K562 (cell line): ENCODE data around the gene PODXL2.

Experiments
- CREB1 ChIP-seq, 2 experiments: sonication (generic) in 1 of 2; formaldehyde crosslinking in 1 of 2; IDR thresholded peaks; 2 replicates each; pipeline versions ENCODE4 v1.6.1 to v1.8.0; 2012 to 2022; ENCODE audit warnings: inconsistent platforms in 1 of 2, mild to moderate bottlenecking in 1 of 2, missing genetic modification reagents in 1 of 2, moderate library complexity in 1 of 2
- CREBBP ChIP-seq: IDR thresholded peaks from one replicate; pipeline ENCODE4 v1.6.1; 2012; ENCODE audit warnings: low read depth, mild to moderate bottlenecking, control low read depth, inconsistent platforms, low read length
- GABPB1 ChIP-seq: sonication (generic); formaldehyde crosslinking; IDR thresholded peaks from 2 replicates; pipeline ENCODE4 v1.8.0; 2022; ENCODE audit warnings: mild to moderate bottlenecking, missing genetic modification reagents
- NRF1 ChIP-seq, 2 experiments: fragments of 450-650 bp; IDR thresholded peaks in 1 of 2; conservative IDR thresholded peaks in 1 of 2; 2 replicates each; pipeline ENCODE4 v1.6.1; 2014; ENCODE audit warnings: mild to moderate bottlenecking in 2 of 2
- NUFIP1 ChIP-seq: fragments of 450-650 bp; IDR thresholded peaks from 2 replicates; pipeline ENCODE4 v1.6.1; 2018; ENCODE audit not compliant: partially characterized antibody
- POLR2A ChIP-seq: fragments of 450-650 bp; conservative IDR thresholded peaks from 2 replicates; pipeline ENCODE4 v1.6.1; 2016
- POLR2AphosphoS5 ChIP-seq: IDR thresholded peaks from 2 replicates; pipeline ENCODE4 v1.6.1; 2011; ENCODE audit warnings: mild to moderate bottlenecking, low read depth, low read length, moderate library complexity; ENCODE audit not compliant: control insufficient read depth, insufficient read depth
- RCOR1 ChIP-seq, 2 experiments: IDR thresholded peaks; 2 replicates each; pipeline ENCODE4 v1.6.1; 2012; ENCODE audit warnings: low read depth in 2 of 2, low read length in 2 of 2, borderline replicate concordance in 1 of 2, improper control_type of control experiment in 1 of 2
- ZKSCAN8 ChIP-seq: fragments of 200-800 bp; sonication (Bioruptor generic); IDR thresholded peaks from 2 replicates; pipeline ENCODE4 v1.6.1; 2016; ENCODE audit warnings: missing genetic modification characterization, missing compliant biosample characterization
- ZNF282 ChIP-seq: sonication (generic); formaldehyde crosslinking; IDR thresholded peaks from 2 replicates; pipeline ENCODE4 v1.8.1; 2023; ENCODE audit warnings: missing genetic modification reagents
- ZNF324 ChIP-seq: fragments of 250-450 bp; sonication (Bioruptor Pico); IDR thresholded peaks from 2 replicates; pipeline ENCODE4 v1.4.0; 2020; ENCODE audit warnings: mild to moderate bottlenecking
- ZNF76 ChIP-seq: fragments of 250-450 bp; sonication (Bioruptor Pico); IDR thresholded peaks from 2 replicates; pipeline ENCODE4 v1.4.0; 2020; ENCODE audit warnings: mild to moderate bottlenecking, moderate library complexity, borderline replicate concordance
- TF ChIP-seq, protein P1 (sequence below): fragments of 450-650 bp; IDR thresholded peaks from 2 replicates; pipeline ENCODE4 v1.6.1; 2016

DNA sequence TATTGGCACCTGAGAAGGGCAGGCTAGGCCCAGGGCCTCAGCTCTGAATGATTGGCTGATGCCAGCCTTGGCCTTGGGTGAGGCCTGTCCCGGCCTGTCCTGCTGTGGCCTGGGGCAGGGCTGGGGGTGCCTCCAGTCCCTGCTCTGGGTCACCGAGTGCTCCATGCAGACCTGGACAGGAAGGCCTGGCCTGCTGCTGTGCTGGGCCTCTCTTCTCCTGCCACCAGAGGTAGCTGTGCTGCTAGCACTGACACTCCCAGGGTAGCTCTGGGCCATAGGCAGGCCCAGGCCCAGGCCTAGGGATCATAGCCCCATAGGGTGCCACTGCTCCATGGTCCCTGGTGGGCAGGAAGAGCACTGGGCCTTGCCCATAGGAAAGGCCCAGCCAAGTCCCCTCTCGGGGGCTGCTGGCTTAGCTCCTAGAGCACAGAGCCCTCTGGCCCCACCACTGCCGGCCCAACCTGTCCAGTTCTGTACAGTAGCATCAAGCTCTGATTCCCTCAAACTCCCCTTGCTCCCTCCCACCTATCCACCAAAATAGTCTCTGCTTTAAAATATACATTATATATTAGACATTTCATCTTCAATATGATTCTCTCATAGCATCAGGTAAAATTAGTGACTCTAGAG, 62.0 kb downstream of the PODXL2 start:
- TF ChIP-seq POLR2AphosphoS5 (no peak), CREBBP (no peak), RCOR1 (IDR thresholded peaks at IDR 0.05; ENCODE audit: borderline replicate concordance in 1 of 2, low read depth in 2 of 2, low read length in 2 of 2) (no peak), NRF1 (conservative IDR thresholded peaks at IDR 0.05 in 1 of 2, IDR thresholded peaks at IDR 0.05 in 1 of 2) (no peak), ZKSCAN8 (no peak), POLR2A (no peak), NUFIP1 (no peak), ZNF282 (no peak), GABPB1 (CRISPR knock-in tag) (no peak), ZNF76 (CRISPR knock-in tag) (no peak), ZNF324 (CRISPR knock-in tag) (no peak), CREB1 (IDR thresholded peaks at IDR 0.05) (no peak), CREB1 (CRISPR knock-in tag; IDR thresholded peaks at IDR 0.05) (no peak)
- TF ChIP-seq, protein P1, sequence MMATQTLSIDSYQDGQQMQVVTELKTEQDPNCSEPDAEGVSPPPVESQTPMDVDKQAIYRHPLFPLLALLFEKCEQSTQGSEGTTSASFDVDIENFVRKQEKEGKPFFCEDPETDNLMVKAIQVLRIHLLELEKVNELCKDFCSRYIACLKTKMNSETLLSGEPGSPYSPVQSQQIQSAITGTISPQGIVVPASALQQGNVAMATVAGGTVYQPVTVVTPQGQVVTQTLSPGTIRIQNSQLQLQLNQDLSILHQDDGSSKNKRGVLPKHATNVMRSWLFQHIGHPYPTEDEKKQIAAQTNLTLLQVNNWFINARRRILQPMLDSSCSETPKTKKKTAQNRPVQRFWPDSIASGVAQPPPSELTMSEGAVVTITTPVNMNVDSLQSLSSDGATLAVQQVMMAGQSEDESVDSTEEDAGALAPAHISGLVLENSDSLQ, result no peak
